ENCODE data around the gene UNC93A.

Gene UNC93A

GRCh38 chr6:167336844-167337630 lies 45.9 kb downstream of the UNC93A start:
- DNase-seq (ENCODE audit: low spot score), result no peak
- in situ Hi-C loops (cut with MboI; ENCODE audit: low sequenced_read_pairs, unreplicated experiment), result no loop called here

GRCh38 chr6:167337675-167338449 lies 46.7 kb downstream of the UNC93A start:
- in situ Hi-C loops (cut with MboI; ENCODE audit: low sequenced_read_pairs, unreplicated experiment), result no loop called here
- DNase-seq (ENCODE audit: low spot score), result no peak
- TF ChIP-seq, protein P1, sequence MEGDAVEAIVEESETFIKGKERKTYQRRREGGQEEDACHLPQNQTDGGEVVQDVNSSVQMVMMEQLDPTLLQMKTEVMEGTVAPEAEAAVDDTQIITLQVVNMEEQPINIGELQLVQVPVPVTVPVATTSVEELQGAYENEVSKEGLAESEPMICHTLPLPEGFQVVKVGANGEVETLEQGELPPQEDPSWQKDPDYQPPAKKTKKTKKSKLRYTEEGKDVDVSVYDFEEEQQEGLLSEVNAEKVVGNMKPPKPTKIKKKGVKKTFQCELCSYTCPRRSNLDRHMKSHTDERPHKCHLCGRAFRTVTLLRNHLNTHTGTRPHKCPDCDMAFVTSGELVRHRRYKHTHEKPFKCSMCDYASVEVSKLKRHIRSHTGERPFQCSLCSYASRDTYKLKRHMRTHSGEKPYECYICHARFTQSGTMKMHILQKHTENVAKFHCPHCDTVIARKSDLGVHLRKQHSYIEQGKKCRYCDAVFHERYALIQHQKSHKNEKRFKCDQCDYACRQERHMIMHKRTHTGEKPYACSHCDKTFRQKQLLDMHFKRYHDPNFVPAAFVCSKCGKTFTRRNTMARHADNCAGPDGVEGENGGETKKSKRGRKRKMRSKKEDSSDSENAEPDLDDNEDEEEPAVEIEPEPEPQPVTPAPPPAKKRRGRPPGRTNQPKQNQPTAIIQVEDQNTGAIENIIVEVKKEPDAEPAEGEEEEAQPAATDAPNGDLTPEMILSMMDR (IDR thresholded peaks at IDR 0.05; ENCODE audit: borderline replicate concordance, control extremely low read depth, extremely low read depth, insufficient read depth, missing control alignments), result no peak

More at GRCh38 chr6:167336844-167337630, 45.9 kb downstream of the UNC93A start:
- TF ChIP-seq, protein P1 (IDR thresholded peaks at IDR 0.05; ENCODE audit: borderline replicate concordance, control extremely low read depth, extremely low read depth, insufficient read depth, missing control alignments), result no peak

- no peak for DNase-seq (ENCODE audit: low spot score)
- in situ Hi-C loops (cut with MboI; ENCODE audit: low sequenced_read_pairs, unreplicated experiment), result no loop called here
- TF ChIP-seq, protein P1 (IDR thresholded peaks at IDR 0.05; ENCODE audit: borderline replicate concordance, control extremely low read depth, extremely low read depth, insufficient read depth, missing control alignments), result no peak
Measured at GRCh38 chr6:167338541-167339117, 47.5 kb downstream of the UNC93A start.

GRCh38 chr6:167341038-167341583 lies 50.0 kb downstream of the UNC93A start:
- no peak for DNase-seq (ENCODE audit: low spot score)
- in situ Hi-C loops (cut with MboI; ENCODE audit: low sequenced_read_pairs, unreplicated experiment), result no loop called here
- TF ChIP-seq, protein P1 (IDR thresholded peaks at IDR 0.05; ENCODE audit: borderline replicate concordance, control extremely low read depth, extremely low read depth, insufficient read depth, missing control alignments), result no peak

DNA sequence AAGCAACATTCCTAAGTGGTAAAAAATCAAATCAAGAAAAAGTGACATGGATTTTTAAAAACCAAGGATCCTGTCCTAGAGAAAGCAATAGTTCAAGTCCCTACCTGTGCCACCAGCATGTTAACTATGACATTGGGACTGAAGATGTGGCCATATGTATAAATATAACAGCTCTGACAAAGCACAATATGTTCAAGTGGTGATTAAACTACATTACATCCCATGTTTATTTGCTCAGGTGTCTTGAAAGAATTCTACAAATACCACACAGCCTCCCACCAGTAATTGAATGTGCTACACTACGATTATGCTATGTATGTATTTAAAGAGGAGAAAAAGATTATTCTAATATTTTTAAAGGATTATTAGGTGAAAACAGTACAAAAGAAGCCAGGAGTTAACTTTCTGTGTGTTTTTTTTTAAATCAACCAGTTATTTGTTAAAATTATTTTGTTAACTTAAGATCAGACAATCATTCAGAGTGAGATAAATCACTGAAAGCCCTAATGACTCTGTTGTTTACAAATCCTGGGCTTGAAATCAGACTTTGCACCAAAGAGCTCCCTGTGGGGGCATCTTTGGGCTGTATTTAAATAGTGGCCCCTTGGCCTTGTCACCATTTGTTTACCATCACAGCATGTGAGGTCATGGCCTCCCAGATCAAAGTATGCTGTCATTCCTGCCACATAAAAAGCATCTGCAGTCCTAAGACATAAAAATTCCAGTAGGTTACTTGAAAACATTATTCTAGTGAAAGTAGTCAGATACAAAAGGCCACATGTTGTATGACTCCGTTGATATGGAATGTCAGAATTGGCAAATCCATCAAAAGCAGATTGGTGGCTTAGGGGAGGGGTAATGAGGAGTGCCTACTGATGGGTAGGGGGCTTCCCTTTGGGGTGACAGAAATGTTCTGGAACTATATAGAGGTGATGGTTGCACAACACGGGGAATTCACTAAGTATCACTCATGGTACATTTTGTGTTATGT lies 50.8 kb downstream of the UNC93A start:
- TF ChIP-seq, protein P1 (IDR thresholded peaks at IDR 0.05; ENCODE audit: borderline replicate concordance, control extremely low read depth, extremely low read depth, insufficient read depth, missing control alignments), result no peak
- DNase-seq (ENCODE audit: low spot score), result no peak
- in situ Hi-C loops (cut with MboI; ENCODE audit: low sequenced_read_pairs, unreplicated experiment), result no loop called here

Data from GM13976 (cell line).